Measurements from ENCODE around the gene SGK1.

DNA sequence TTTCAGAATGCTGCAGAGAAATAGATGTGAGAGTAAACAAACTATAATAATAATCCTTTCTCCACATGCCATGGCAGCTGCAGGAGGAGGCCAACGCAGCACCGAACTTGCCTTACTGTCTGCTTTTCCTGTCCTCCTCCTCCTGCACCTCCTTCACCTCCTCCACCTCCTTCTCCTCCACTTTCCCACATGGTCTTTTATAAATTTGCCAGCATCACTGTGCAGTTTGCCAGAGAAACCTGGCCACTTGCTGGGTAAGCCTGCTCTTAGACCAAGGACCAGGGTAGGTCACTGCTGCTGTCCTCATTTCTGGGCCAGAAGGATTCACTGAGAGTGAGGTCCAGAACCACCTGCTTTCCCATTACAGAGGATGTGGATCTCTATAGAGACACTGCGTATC lies 8.7 kb downstream of the SGK1 start:
- TF ChIP-seq, protein P1, sequence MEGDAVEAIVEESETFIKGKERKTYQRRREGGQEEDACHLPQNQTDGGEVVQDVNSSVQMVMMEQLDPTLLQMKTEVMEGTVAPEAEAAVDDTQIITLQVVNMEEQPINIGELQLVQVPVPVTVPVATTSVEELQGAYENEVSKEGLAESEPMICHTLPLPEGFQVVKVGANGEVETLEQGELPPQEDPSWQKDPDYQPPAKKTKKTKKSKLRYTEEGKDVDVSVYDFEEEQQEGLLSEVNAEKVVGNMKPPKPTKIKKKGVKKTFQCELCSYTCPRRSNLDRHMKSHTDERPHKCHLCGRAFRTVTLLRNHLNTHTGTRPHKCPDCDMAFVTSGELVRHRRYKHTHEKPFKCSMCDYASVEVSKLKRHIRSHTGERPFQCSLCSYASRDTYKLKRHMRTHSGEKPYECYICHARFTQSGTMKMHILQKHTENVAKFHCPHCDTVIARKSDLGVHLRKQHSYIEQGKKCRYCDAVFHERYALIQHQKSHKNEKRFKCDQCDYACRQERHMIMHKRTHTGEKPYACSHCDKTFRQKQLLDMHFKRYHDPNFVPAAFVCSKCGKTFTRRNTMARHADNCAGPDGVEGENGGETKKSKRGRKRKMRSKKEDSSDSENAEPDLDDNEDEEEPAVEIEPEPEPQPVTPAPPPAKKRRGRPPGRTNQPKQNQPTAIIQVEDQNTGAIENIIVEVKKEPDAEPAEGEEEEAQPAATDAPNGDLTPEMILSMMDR (conservative IDR thresholded peaks at IDR 0.05; ENCODE audit: low read depth, low read length): no peak
- no peak for TF ChIP-seq EZH2 (IDR thresholded peaks at IDR 0.05; ENCODE audit: low read length, unreplicated experiment)
